GM18498 (cell line): ENCODE results near the gene SRD5A2.

Experiments used
- ATAC-seq: cut with Tn5 transposase; IDR thresholded peaks from one replicate; pipeline ENCODE4 v1.9.1; 2021; ENCODE audit warnings: mild to moderate bottlenecking, moderate library complexity; ENCODE audit not compliant: unreplicated experiment

SRD5A2 gene

GRCh38 chr2:31474296-31474695 is 106.4 kb downstream of the SRD5A2 start:
- ATAC-seq: no peak
